Lower lobe of right lung (tissue), 2 donors: ENCODE results near the gene KRT2. TPM values are rescaled to one million over a fixed set of nuclear protein-coding genes. Genes with fewer than 3 reads are reported as not detected.

Experiments used
- ATAC-seq, 2 donors: fragments of 200-7000 bp; cut with Tn5 transposase; one replicate each; pipeline ENCODE4 v1.9.1; 2020 to 2022; ENCODE audit warnings: mild to moderate bottlenecking in 2 of 2, moderate library complexity in 2 of 2
- DNase-seq: peaks from one replicate; pipeline ENCODE4 v3.0.0-alpha.2; 2020
- H3K27ac ChIP-seq: fragments of 200-600 bp; one replicate; pipeline ENCODE4 v1.8.0; 2022
- H3K27me3 ChIP-seq: fragments of 200-600 bp; one replicate; pipeline ENCODE4 v1.8.0; 2022; ENCODE audit warnings: low read depth
- H3K36me3 ChIP-seq: fragments of 200-600 bp; one replicate; pipeline ENCODE4 v1.8.0; 2022; ENCODE audit warnings: mild to moderate bottlenecking
- H3K4me1 ChIP-seq: fragments of 200-600 bp; one replicate; pipeline ENCODE4 v1.8.0; 2022
- H3K4me3 ChIP-seq: fragments of 200-600 bp; one replicate; pipeline ENCODE4 v1.8.0; 2022; ENCODE audit warnings: mild to moderate bottlenecking
- H3K9me3 ChIP-seq: fragments of 200-600 bp; one replicate; pipeline ENCODE4 v1.8.0; 2022
- CTCF ChIP-seq: fragments of 200-600 bp; IDR thresholded peaks from one replicate; pipeline ENCODE4 v1.8.0; 2022; ENCODE audit warnings: antibody characterized with exemption, mild to moderate bottlenecking
- intact Hi-C: fragments of 100-400 bp; cut with DNase I; formaldehyde crosslinking; loops from one replicate; pipeline ENCODE4 v1.11.0; 2022
- total RNA-seq: library from RNA; stranded (reverse); fragmentation: NEBNext Ultra II Directional; extraction: Animal tissue kit (Norgen Biotek cat#: 25700); gene quantifications from one replicate; pipeline ENCODE4 v1.2.1, GENCODE V29; 2021
- donor health status: DM: no; HTN: yes; CAD: no; lungs with severe emphysema.

KRT2 gene
- total RNA-seq, 1 donor from 2014 or later: not detected

- Histone ChIP-seq H3K36me3 (no peaks in the 10 kb centered on the region), H3K27ac (no peak overlapping the region), H3K9me3 (no peaks in the 10 kb centered on the region), H3K27me3 (peaks cover 35% of the 10 kb centered on the region), H3K4me3 (no peak overlapping the region), H3K4me1 (no peaks in the 10 kb centered on the region)
- DNase-seq (no peak), ATAC-seq (no peak)
- intact Hi-C loops: no loop called here
- TF ChIP-seq CTCF: no peak
Observed at GRCh38 chr12:52602552-52602951, 49.5 kb downstream of the KRT2 start.

GRCh38 chr12:52601671-52602070 is 50.3 kb downstream of the KRT2 start:
- Histone ChIP-seq H3K27me3 (peaks cover 35% of the 10 kb centered on the region), H3K9me3 (no peaks in the 10 kb centered on the region), H3K36me3 (no peaks in the 10 kb centered on the region), H3K4me1 (no peaks in the 10 kb centered on the region), H3K27ac (no peak overlapping the region), H3K4me3 (no peak overlapping the region)
- intact Hi-C loops: no loop called here
- no peak for TF ChIP-seq CTCF
- ATAC-seq (no peak), DNase-seq (no peak)

- Histone ChIP-seq H3K36me3 (no peaks in the 10 kb centered on the region), H3K9me3 (no peaks in the 10 kb centered on the region), H3K4me3 (no peak within 1 kb of the TSS), H3K4me1 (no peaks in the 10 kb centered on the region), H3K27me3 (peaks cover 35% of the 10 kb centered on the region), H3K27ac (no peak within 1 kb of the TSS)
- TF ChIP-seq CTCF: no peak
- ATAC-seq (no peak), DNase-seq (no peak)
- intact Hi-C loops: no loop called here
Observed at GRCh38 chr12:52600941-52601481, 51.0 kb downstream of the KRT2 start, which contains the start of gene KRT72. Gene KRT72, minus strand, starts transcription at chr12:52601463. Its CDS starts 11 bp downstream, at chr12:52601452.

GRCh38 chr12:52600475-52600874 is 51.5 kb downstream of the KRT2 start:
- Histone ChIP-seq H3K27ac (no peak overlapping the region), H3K4me3 (no peak overlapping the region), H3K36me3 (no peaks in the 10 kb centered on the region), H3K9me3 (no peaks in the 10 kb centered on the region), H3K27me3 (peaks cover 35% of the 10 kb centered on the region), H3K4me1 (no peaks in the 10 kb centered on the region)
- no peak for TF ChIP-seq CTCF
- intact Hi-C loops: no loop called here
- DNase-seq (no peak), ATAC-seq (no peak)

GRCh38 chr12:52600071-52600470 is 51.9 kb downstream of the KRT2 start:
- Histone ChIP-seq H3K4me3 (no peak overlapping the region), H3K9me3 (no peaks in the 10 kb centered on the region), H3K27ac (no peak overlapping the region), H3K27me3 (peaks cover 35% of the 10 kb centered on the region), H3K4me1 (no peaks in the 10 kb centered on the region), H3K36me3 (no peaks in the 10 kb centered on the region)
- ATAC-seq (no peak), DNase-seq (no peak)
- no peak for TF ChIP-seq CTCF
- intact Hi-C loops: no loop called here

GRCh38 chr12:52598966-52599365 is 53.0 kb downstream of the KRT2 start:
- no peaks in the 10 kb centered on the region for H3K4me1 ChIP-seq
- H3K27ac ChIP-seq: no peak overlapping the region
- no peak for ATAC-seq
- no peaks in the 10 kb centered on the region for H3K36me3 ChIP-seq
- TF ChIP-seq CTCF: no peak
- no peak for DNase-seq
- H3K4me3 ChIP-seq: no peak overlapping the region
- intact Hi-C loops: no loop called here
- H3K27me3 ChIP-seq: peaks cover 35% of the 10 kb centered on the region
- H3K9me3 ChIP-seq: no peaks in the 10 kb centered on the region
